Skeletal muscle tissue (tissue), 4 donors: ENCODE data around the gene TMEM94. TPM values are rescaled to one million over a fixed set of nuclear protein-coding genes. Genes with fewer than 3 reads are reported as not detected.
A peak's percentile ranks its signal among the peaks of the same experiment; 100 is the strongest.

Experiments used
- H3K27ac ChIP-seq: one replicate; pipeline ENCODE4 v1.7.0; 2013; ENCODE audit warnings: mild to moderate bottlenecking, low read depth, low read length, inconsistent platforms
- H3K27me3 ChIP-seq, 3 donors: one replicate each; pipeline ENCODE4 v1.7.0; 2013; ENCODE audit warnings: low read length in 3 of 3; ENCODE audit not compliant: control insufficient read depth in 3 of 3, insufficient read depth in 3 of 3
- H3K36me3 ChIP-seq, 3 donors: one replicate each; pipeline ENCODE4 v1.7.0; 2013; ENCODE audit warnings: low read length in 3 of 3; ENCODE audit not compliant: control insufficient read depth in 3 of 3, insufficient read depth in 3 of 3
- H3K4me1 ChIP-seq, 3 donors: one replicate each; pipeline ENCODE4 v1.7.0; 2013; ENCODE audit warnings: low read length in 3 of 3, mild to moderate bottlenecking in 3 of 3; ENCODE audit not compliant: control insufficient read depth in 3 of 3, insufficient read depth in 3 of 3
- H3K4me3 ChIP-seq, 3 donors: one replicate each; pipeline ENCODE4 v1.7.0; 2013; ENCODE audit warnings: low read length in 3 of 3
- H3K9ac ChIP-seq, 3 donors: one replicate each; pipeline ENCODE4 v1.7.0; 2013; ENCODE audit warnings: low read length in 3 of 3, mild to moderate bottlenecking in 3 of 3, moderate library complexity in 2 of 3, low read depth in 1 of 3
- H3K9me3 ChIP-seq, 3 donors: one replicate each; pipeline ENCODE4 v1.7.0; 2013; ENCODE audit warnings: low read length in 3 of 3; ENCODE audit not compliant: control insufficient read depth in 3 of 3
- total RNA-seq: library from RNA; depleted of rRNA; stranded (reverse); fragments of >200 nt; gene quantifications from one replicate; pipeline ENCODE4 v1.2.3, GENCODE V29; 2014
- donor health status: Osteomylitis.

Gene TMEM94
- total RNA-seq, 1 donor from 2014 or later = 18.3 TPM

DNA sequence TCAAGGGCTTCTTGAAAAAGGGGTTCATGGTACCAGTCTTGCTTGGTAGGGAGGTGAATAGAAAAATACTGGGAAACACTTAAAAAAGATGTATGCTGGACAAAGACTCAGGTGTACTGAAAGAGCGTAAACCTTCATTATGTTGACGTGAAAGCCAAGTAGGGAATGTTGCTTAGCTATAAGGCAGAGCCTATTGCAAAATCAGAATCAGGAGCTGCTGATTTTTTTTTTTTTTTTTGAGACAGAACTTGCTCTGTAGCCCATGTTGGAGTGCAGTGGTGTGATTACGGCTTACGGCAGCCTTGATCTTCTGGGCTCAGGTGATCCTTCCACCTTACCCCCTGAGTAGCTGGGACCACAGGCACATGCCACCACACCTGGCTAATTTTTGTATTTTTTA lies 3.9 kb downstream of the TMEM94 start:
- peak overlapping the region; percentile 99 for H3K27ac ChIP-seq
- H3K4me1 ChIP-seq = peaks cover 31 to 46% (median 45%) of the 10 kb centered on the region in 3 donors
- no peaks in the 10 kb centered on the region for H3K27me3 ChIP-seq
- H3K9me3 ChIP-seq = no peaks in the 10 kb centered on the region
- H3K9ac ChIP-seq = peak overlapping the region; percentile 36 to 74 (median 57)
- peak overlapping the region in 2 of 3 donors; percentile 13 to 20 for H3K4me3 ChIP-seq
- H3K36me3 ChIP-seq = peaks cover 0 to 4% (median 0%) of the 10 kb centered on the region in 3 donors

DNA sequence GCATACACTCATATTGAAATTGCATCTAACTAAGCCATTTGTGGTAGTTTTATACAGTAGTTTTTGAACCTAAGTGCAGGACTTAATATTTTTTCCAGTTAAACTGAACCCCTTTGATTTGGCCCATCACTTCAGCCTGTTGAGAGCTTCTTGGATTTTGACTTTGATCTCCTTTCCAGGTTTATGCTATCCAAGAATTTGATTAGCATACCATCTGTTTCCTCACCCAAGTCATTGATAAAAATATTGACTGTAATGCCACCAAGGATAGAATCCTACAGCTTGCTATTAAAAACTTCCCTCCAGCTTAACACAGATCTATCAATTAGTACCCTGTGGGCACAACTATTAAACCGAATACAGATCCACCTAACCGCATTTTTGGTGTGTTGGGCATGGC lies 7.2 kb downstream of the TMEM94 start:
- peaks cover 18 to 33% (median 33%) of the 10 kb centered on the region in 3 donors for H3K4me1 ChIP-seq
- peaks cover 0 to 4% (median 0%) of the 10 kb centered on the region in 3 donors for H3K36me3 ChIP-seq
- no peak overlapping the region for H3K27ac ChIP-seq
- H3K4me3 ChIP-seq = no peak overlapping the region
- H3K27me3 ChIP-seq = no peaks in the 10 kb centered on the region
- no peaks in the 10 kb centered on the region for H3K9me3 ChIP-seq
- H3K9ac ChIP-seq = no peak overlapping the region

DNA sequence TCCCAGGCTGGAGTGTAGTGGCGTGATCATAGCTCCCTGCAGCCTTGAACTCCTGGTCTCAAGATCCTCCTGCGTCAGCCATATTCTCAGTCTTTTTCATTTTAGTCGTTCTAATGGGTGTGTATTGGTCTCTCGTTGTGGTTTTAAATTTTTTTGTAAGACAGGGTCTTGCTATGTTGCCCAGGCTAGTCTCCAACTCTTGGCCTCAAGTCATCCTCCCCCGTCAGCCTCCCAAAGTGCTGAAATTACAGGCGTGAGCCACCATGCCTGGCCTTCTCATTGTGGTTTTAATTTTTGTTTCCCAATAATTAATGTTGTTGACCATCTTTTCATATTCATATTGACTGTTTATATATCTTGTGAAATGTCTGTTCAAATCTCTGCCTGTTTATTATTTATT lies 8.6 kb downstream of the TMEM94 start:
- no peak overlapping the region for H3K27ac ChIP-seq
- H3K9ac ChIP-seq = no peak overlapping the region
- H3K4me3 ChIP-seq = no peak overlapping the region
- peaks cover 18 to 27% (median 26%) of the 10 kb centered on the region in 3 donors for H3K4me1 ChIP-seq
- no peaks in the 10 kb centered on the region for H3K9me3 ChIP-seq
- no peaks in the 10 kb centered on the region for H3K27me3 ChIP-seq
- peaks cover 0 to 4% (median 4%) of the 10 kb centered on the region in 3 donors for H3K36me3 ChIP-seq

DNA sequence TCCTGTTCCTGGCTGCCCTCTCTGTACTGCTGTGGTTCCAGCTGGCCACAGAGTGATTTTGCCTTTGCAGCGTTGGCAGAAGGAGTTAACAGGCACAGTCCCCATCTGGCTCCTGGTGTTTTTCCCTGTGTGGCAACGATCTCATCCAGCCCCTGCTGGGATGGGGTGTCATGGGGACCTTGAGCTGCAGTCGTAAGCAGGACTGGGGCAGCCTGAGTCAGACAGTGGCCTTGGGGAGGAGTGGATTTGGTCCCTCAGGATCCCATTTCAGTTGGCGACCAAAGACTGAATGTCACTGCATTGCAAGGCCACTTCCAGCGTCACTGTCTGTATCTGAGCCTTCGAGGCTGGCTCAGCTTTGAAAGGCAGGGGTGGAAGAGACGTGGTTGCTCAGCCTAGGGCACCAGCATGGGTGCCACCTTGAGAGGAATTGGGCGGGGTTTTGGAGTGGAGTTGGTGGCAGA lies 11.9 kb downstream of the TMEM94 start:
- Histone ChIP-seq H3K9ac (peak overlapping the region; percentile 47 to 78 (median 66)), H3K4me1 (peaks cover 24 to 42% (median 30%) of the 10 kb centered on the region in 3 donors), H3K27me3 (no peaks in the 10 kb centered on the region), H3K27ac (peak overlapping the region; percentile 91), H3K9me3 (no peaks in the 10 kb centered on the region), H3K4me3 (peak overlapping the region; percentile 31 to 52 (median 51)), H3K36me3 (peaks cover 11 to 15% (median 11%) of the 10 kb centered on the region in 3 donors)

DNA sequence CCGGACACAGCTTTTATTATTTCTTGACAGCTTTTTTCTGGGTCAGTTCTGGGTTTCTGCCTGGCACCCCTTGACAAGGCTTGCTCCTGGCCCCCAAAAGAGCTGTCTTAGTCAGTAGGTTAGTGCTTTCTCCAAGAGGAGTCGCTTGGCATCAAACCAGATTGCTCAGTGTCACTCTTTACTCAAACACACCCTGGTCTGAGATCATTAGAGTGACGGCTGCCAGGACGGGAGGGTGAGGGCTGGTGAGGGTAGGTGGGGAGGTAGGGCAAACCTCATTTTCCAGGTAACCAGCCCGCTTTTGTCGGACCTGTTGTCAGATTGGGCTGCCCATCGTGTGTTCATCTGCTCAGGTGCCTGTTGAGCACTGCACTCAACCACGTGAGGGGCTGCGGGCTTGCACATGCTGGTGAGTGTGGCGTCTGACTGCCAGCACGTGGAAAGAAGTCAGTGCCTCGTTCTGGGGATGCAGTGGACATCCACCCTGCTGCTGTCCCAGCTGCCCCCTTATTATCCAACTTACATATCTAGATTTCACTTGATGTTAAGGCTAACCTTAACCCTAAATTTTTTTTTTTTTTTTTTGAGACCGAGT lies 12.4 kb downstream of the TMEM94 start:
- peak overlapping the region; percentile 31 to 52 (median 51) for H3K4me3 ChIP-seq
- H3K27ac ChIP-seq = peak overlapping the region; percentile 91
- peaks cover 24 to 43% (median 31%) of the 10 kb centered on the region in 3 donors for H3K4me1 ChIP-seq
- peaks cover 12 to 16% (median 13%) of the 10 kb centered on the region in 3 donors for H3K36me3 ChIP-seq
- H3K9me3 ChIP-seq = no peaks in the 10 kb centered on the region
- peak overlapping the region; percentile 47 to 78 (median 66) for H3K9ac ChIP-seq
- H3K27me3 ChIP-seq = no peaks in the 10 kb centered on the region

DNA sequence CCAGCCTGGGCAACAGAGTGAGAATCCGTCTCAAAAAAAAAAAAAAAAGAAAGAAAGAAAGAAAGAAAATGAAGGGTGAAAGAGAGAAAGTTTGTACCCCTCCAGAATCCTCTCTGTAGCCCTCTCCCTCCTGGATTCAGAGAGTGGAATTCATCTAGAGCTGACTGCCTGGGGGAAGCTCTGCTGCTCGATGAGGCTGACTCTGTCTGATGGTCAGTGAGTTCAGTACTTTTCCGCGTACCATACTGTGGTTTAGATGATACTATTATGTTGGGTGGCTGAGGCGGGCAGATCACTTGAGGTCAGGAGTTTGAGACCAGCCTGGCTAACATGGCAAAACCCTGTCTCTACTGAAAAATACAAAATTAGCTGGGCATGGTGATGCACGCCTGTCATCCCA lies 14.8 kb downstream of the TMEM94 start:
- Histone ChIP-seq H3K27me3 (no peaks in the 10 kb centered on the region), H3K9me3 (no peaks in the 10 kb centered on the region), H3K9ac (no peak overlapping the region), H3K36me3 (peaks cover 13 to 16% (median 15%) of the 10 kb centered on the region in 3 donors), H3K4me1 (peaks cover 42 to 57% (median 46%) of the 10 kb centered on the region in 3 donors), H3K27ac (no peak overlapping the region), H3K4me3 (no peak overlapping the region)

DNA sequence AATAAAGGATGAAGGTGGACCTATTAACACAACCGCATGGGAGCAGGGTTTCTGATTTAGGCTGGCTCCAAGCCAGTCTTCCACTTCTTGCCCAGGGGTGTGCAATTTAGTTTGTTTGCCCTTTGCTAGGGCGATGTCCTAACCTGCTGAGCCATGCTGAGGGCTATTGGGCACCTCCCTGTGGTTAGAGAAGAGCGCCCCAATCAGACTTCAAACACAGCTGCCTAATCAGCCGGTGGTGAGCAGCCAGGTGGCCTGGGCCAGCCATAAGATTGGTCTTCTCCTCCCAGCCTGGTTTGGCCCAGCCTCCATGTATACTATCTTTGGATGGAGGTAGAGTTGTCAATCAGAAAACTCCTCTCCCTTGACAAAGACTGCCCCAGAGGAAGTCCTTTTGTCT lies 15.7 kb downstream of the TMEM94 start:
- H3K27me3 ChIP-seq = no peaks in the 10 kb centered on the region
- peaks cover 13 to 16% (median 15%) of the 10 kb centered on the region in 3 donors for H3K36me3 ChIP-seq
- no peak overlapping the region for H3K4me3 ChIP-seq
- no peak overlapping the region for H3K27ac ChIP-seq
- no peaks in the 10 kb centered on the region for H3K9me3 ChIP-seq
- no peak overlapping the region for H3K9ac ChIP-seq
- peaks cover 51 to 66% (median 55%) of the 10 kb centered on the region in 3 donors for H3K4me1 ChIP-seq

DNA sequence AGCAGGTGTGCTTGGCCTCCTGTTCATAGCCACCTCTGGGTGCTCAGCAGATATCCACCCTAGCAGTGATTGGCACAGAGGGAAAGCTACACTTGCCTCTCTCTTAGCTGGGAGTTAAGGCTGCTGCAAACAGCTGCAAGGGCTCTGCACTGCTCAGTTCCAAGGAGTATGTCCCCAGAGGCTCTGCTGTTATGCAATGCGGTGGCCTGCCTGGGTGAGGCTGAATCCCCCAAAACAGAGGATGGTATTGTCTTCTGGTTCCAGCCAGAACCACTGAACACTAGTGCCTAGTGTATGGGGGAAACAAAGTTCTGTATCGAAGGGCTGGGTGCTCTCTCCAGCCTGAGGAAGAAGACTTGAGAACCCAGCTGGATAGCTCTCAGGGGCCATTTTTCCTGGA lies 16.8 kb downstream of the TMEM94 start:
- H3K9me3 ChIP-seq = no peaks in the 10 kb centered on the region
- peak overlapping the region; percentile 5 for H3K27ac ChIP-seq
- H3K4me3 ChIP-seq = no peak overlapping the region
- H3K4me1 ChIP-seq = peaks cover 49 to 68% (median 58%) of the 10 kb centered on the region in 3 donors
- H3K27me3 ChIP-seq = no peaks in the 10 kb centered on the region
- H3K9ac ChIP-seq = peak overlapping the region in 1 of 3 donors; percentile 40
- peaks cover 13 to 16% (median 15%) of the 10 kb centered on the region in 3 donors for H3K36me3 ChIP-seq

DNA sequence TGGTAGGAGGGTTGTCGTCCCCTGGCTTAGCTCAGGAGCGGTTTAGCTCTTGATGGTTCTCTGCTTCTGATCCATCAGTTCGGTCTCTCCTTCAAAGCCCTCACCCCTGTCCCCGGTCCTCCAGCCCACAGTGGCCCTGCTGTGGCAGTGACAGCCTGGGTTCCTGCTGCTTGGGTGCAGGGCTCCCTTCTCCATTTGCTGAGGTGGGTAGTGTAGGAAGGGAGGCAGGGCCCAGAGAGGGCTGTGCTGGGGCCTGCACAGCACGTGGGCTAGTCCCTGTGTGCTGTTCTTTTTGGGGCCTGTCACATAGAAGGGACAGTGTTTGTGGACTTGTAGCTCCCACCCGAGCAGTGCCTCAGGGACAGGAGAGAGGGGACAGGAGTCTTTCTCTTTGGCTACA lies 18.3 kb downstream of the TMEM94 start:
- Histone ChIP-seq H3K27ac (peak overlapping the region; percentile 66), H3K36me3 (peaks cover 12 to 15% (median 15%) of the 10 kb centered on the region in 3 donors), H3K9ac (peak overlapping the region in 2 of 3 donors; percentile 61 to 64)

DNA sequence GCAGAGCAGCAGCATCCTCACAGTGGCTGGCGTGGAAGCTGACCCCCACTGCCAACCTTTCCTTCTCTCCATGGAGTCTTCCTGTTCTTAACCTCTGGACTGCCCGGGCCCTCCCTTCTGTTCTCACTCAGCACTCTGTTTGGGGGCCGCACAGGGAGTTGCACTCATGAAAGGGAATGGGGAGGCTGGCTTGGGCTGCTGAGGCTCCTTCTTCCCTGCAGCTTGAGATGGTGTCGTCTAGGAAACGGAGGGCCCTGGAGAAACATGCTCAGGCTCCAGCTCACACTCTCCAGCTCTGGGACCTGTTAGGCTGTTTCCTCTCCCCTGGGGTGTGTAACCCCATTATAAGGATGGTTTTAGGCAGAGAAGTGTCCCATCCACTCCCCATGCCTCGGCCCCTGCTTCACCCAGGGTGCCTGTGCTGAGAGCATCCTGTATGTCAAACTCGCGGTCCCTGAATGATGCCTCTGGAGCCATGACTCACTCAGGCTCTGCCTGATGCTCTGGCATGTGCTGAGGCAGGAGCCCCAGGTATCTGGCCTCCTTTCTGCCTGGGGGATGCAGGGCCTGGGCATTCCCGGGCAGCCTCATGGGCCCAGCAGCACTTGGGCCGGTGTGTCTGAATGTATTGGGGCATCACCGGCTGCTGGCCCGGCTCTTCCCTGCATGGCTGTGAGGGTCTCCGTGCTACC lies 18.9 kb downstream of the TMEM94 start:
- H3K9ac ChIP-seq = peak overlapping the region; percentile 33 to 64 (median 61)
- H3K36me3 ChIP-seq = peaks cover 12 to 15% (median 15%) of the 10 kb centered on the region in 3 donors
- peak overlapping the region in 2 of 3 donors; percentile 52 to 54 for H3K4me3 ChIP-seq
- no peaks in the 10 kb centered on the region for H3K27me3 ChIP-seq
- H3K9me3 ChIP-seq = no peaks in the 10 kb centered on the region
- H3K27ac ChIP-seq = peak overlapping the region; percentile 66
- H3K4me1 ChIP-seq = peaks cover 54 to 74% (median 64%) of the 10 kb centered on the region in 3 donors

More for the DNA sequence above, 18.3 kb downstream of the TMEM94 start:
- Histone ChIP-seq H3K9me3 (no peaks in the 10 kb centered on the region), H3K27me3 (no peaks in the 10 kb centered on the region), H3K4me3 (no peak overlapping the region), H3K4me1 (peaks cover 49 to 69% (median 58%) of the 10 kb centered on the region in 3 donors)
